ENCODE measurements around the gene PRKCZ. TPM values are rescaled to one million over a fixed set of nuclear protein-coding genes. Genes with fewer than 3 reads are reported as not detected.

PRKCZ gene
- total and polyA plus RNA-seq, 9 donors = 3.4 to 16.1 (median 5.8) TPM

- 89 to 91% (median 89%) methylated on average over 9 of the region's 9 CpGs for WGBS, 3 donors
- peak overlapping the region; percentile 83 to 96 for H3K27ac ChIP-seq
These were observed 84.0 kb downstream of the PRKCZ start for GRCh38 chr1:2134266-2134620.

GRCh38 chr1:2134621-2135307, 84.6 kb downstream of the PRKCZ start:
- WGBS, 3 donors = 89 to 90% (median 89%) methylated on average over 40 of the region's 40 CpGs
- no peak overlapping the region for H3K27ac ChIP-seq
- peaks cover 2% of the 10 kb centered on the region for H3K4me1 ChIP-seq (ENCODE audit: insufficient read depth)
- H3K4me3 ChIP-seq = no peak overlapping the region
- H3K9me3 ChIP-seq = no peaks in the 10 kb centered on the region
- H3K36me3 ChIP-seq = no peaks in the 10 kb centered on the region
- no peaks in the 10 kb centered on the region for H3K27me3 ChIP-seq
- intact Hi-C loops (cut with DNase I) = loop anchor here in 1 of 4 donors (10.0 kb wide), 1 partner anchor 1180 kb away; no protein-coding TSS in a partner anchor
- TF ChIP-seq EP300 (IDR thresholded peaks at IDR 0.05) (no peak), POLR2A (IDR thresholded peaks at IDR 0.05) (no peak), CTCF (IDR thresholded peaks at IDR 0.05) (no peak)
- peak in 4 of 5 donors; percentile 46 to 56 (median 52) for DNase-seq

More at GRCh38 chr1:2134266-2134620, 84.0 kb downstream of the PRKCZ start:
- no peaks in the 10 kb centered on the region for H3K36me3 ChIP-seq
- no peaks in the 10 kb centered on the region for H3K9me3 ChIP-seq
- H3K27me3 ChIP-seq = no peaks in the 10 kb centered on the region
- DNase-seq = no peak
- H3K4me1 ChIP-seq (ENCODE audit: insufficient read depth) = peaks cover 2% of the 10 kb centered on the region
- TF ChIP-seq POLR2A (IDR thresholded peaks at IDR 0.05) (no peak), EP300 (IDR thresholded peaks at IDR 0.05) (no peak), CTCF (IDR thresholded peaks at IDR 0.05) (no peak)
- intact Hi-C loops (cut with DNase I) = loop anchor here in 1 of 4 donors (10.0 kb wide), 1 partner anchor 1181 kb away; no protein-coding TSS in a partner anchor
- no peak overlapping the region for H3K4me3 ChIP-seq

- H3K9me3 ChIP-seq = no peaks in the 10 kb centered on the region
- H3K4me3 ChIP-seq = no peak overlapping the region
- intact Hi-C loops (cut with DNase I) = loop anchor here in 1 of 4 donors (10.0 kb wide), 1 partner anchor 1179 kb away; no protein-coding TSS in a partner anchor
- no peak overlapping the region for H3K27ac ChIP-seq
- H3K4me1 ChIP-seq (ENCODE audit: insufficient read depth) = peaks cover 2% of the 10 kb centered on the region
- WGBS, 3 donors = 22 to 32% (median 26%) methylated on average over 13 of the region's 13 CpGs
- TF ChIP-seq POLR2A (IDR thresholded peaks at IDR 0.05) (no peak), CTCF (IDR thresholded peaks at IDR 0.05) (no peak), EP300 (IDR thresholded peaks at IDR 0.05) (no peak)
- no peaks in the 10 kb centered on the region for H3K36me3 ChIP-seq
- no peaks in the 10 kb centered on the region for H3K27me3 ChIP-seq
- peak; percentile 51 to 78 (median 60) for DNase-seq
These were observed 85.2 kb downstream of the PRKCZ start for GRCh38 chr1:2135441-2135841.

GRCh38 chr1:2135941-2136340, 85.7 kb downstream of the PRKCZ start:
- Histone ChIP-seq H3K36me3 (no peaks in the 10 kb centered on the region), H3K4me3 (no peak overlapping the region), H3K27ac (no peak overlapping the region), H3K4me1 (ENCODE audit: insufficient read depth) (peaks cover 2% of the 10 kb centered on the region), H3K27me3 (no peaks in the 10 kb centered on the region), H3K9me3 (no peaks in the 10 kb centered on the region)
- DNase-seq = no peak
- intact Hi-C loops (cut with DNase I) = loop anchor here in 1 of 4 donors (10.0 kb wide), 1 partner anchor 1179 kb away; no protein-coding TSS in a partner anchor
- no peak for TF ChIP-seq POLR2A (IDR thresholded peaks at IDR 0.05)
- no peak for TF ChIP-seq EP300 (IDR thresholded peaks at IDR 0.05)
- no peak for TF ChIP-seq CTCF (IDR thresholded peaks at IDR 0.05)
- WGBS, 3 donors = 85 to 87% (median 85%) methylated on average over 10 of the region's 10 CpGs
